SU-DHL-6 (cell line): Measurements from ENCODE around the gene SMARCD2.

Experiments used
- EZH2phosphoT487 ChIP-seq: fragments of 200-600 bp; sonication (generic), shearing (Covaris generic); conservative IDR thresholded peaks from 2 replicates; pipeline ENCODE4 v1.6.1; 2018; ENCODE audit warnings: mild to moderate bottlenecking, antibody characterized with exemption, low read length, moderate library complexity, mixed read lengths
- TF ChIP-seq, protein P1 (sequence below): fragments of 200-600 bp; sonication (generic); IDR thresholded peaks from one replicate; pipeline ENCODE4 v1.5.1; 2017; ENCODE audit warnings: antibody characterized with exemption, mild to moderate bottlenecking, low read length, moderate library complexity; ENCODE audit not compliant: insufficient read depth, poor library complexity, severe bottlenecking

DNA sequence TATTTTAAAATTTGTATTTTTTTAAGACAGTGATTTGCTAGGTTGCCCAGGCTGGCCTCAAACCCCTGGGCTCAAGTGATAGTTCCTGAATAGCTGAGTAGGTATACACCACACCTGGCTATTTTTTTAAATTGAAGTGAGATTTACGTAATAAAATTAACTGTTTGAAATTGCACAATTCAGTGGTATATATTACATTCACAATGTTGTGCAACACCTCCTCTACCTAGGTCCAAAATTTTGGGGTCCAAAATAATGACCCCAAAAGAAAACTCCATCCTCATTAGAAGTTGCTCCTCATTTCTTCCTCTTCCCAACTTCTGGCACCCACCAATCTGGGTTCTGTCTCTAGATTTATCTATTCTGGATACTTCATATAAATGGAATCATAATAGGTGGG is 3.0 kb upstream of the SMARCD2 start:
- TF ChIP-seq, protein P1, sequence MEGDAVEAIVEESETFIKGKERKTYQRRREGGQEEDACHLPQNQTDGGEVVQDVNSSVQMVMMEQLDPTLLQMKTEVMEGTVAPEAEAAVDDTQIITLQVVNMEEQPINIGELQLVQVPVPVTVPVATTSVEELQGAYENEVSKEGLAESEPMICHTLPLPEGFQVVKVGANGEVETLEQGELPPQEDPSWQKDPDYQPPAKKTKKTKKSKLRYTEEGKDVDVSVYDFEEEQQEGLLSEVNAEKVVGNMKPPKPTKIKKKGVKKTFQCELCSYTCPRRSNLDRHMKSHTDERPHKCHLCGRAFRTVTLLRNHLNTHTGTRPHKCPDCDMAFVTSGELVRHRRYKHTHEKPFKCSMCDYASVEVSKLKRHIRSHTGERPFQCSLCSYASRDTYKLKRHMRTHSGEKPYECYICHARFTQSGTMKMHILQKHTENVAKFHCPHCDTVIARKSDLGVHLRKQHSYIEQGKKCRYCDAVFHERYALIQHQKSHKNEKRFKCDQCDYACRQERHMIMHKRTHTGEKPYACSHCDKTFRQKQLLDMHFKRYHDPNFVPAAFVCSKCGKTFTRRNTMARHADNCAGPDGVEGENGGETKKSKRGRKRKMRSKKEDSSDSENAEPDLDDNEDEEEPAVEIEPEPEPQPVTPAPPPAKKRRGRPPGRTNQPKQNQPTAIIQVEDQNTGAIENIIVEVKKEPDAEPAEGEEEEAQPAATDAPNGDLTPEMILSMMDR = no peak
- no peak for TF ChIP-seq EZH2phosphoT487
